Stimulated activated CD8-positive, alpha-beta memory T cell treated with anti-CD3 and anti-CD28 coated beads, Interleukin-4, amount 100 ng/mL, for 4 hours (primary cell): ENCODE results near the gene CLSTN2.
"Not testable (repeated sequence)": the region's sequence is repeated elsewhere in the genome, so short reads cannot be mapped to it uniquely, and the experiment has no call there.

ENCODE experiments used
- DNase-seq, 2 donors: peaks; one replicate each; pipeline ENCODE4 v3.0.0-alpha.2; 2020; ENCODE audit warnings: low read depth in 2 of 2, low spot score in 1 of 2

The CLSTN2 gene

DNA sequence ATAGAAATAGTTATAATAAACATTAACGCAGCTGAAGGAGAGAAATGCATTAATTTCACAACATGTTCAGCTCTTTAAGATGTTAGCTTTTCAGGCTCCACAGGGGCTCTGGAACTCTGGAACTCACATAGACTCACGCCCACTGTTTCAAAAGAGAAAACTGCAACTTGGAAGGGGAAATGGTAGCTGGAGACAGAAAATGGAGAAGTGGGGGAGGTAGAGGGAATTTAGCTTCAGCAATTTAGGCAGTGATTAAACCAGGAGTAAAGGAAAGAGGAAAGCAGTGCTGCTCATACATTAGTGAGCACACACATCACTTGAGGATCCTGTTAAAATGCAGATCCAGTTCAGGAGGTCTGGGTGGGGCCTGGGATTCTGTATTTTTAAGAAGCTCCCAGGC lies 468.1 kb downstream of the CLSTN2 start:
- no peak for DNase-seq

DNA sequence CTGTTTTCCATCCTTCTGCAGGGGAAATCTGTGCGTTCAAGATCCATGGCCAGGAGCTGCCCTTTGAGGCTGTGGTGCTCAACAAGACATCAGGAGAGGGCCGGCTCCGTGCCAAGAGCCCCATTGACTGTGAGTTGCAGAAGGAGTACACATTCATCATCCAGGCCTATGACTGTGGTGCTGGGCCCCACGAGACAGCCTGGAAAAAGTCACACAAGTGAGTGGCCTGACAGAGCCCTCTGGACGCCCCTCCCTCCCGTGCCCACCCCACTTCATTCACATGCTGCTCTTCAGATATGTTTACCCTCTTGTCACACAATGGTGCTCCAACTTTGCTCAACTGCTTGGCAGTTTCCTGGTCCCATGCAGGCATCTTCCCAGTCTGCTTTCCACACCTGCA lies 468.6 kb downstream of the CLSTN2 start:
- DNase-seq = no peak

DNA sequence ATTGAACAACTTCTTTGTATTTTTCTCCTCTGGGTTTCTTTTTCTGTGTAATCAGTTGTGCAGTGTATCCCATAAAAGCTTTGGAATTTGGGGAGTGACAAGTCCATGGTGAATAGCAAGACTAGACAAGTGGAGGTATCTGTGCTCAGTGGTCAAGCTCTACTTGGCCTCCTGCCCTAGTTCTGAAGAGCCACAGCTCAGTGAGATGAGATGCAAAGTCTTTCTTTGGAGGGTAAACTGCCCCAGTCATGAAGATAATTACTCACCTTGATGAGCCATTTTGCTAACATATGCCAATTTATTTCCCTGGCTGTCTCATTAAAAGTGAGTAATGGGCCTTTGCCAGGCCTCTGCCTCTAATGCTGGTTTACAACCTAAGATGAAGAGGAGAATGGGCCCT lies 471.7 kb downstream of the CLSTN2 start:
- no peak for DNase-seq

DNA sequence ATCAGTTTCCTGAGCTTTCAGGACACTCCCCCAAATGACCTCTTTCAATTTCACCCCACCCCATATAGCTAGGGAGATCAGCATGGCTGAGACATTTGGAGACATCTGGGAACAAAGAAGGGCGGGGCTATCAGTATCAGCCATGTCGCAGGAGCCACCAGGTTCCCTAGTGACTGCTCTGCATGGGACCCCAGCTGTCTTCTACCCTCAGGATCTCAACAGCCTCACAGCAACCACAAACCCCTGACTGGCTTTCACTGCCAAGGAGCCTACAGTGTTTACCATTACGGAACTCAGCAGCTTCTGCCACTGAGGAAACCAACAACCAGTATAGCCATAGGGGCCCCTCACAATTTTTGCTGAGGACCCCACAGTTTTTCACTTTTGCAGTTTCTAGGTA lies 473.3 kb downstream of the CLSTN2 start:
- DNase-seq = no peak

DNA sequence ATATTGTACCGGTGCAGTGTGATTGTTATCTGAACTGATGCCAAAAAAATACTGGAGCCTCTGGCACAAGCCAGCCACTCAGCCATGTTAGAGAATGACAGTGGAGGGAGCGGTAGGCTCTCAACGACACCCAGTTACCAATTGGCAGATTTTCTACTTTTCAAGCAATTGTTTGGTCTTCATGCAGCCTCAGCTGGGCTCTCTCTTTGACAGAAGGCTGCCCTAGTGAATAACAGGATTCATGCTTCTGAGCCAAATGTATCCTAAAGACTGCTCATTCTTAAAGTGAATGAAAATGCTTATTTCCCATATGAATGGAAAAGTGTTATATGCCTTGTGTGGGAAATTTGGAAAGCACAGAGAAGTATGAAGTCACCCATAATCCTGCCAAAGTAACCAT lies 481.7 kb downstream of the CLSTN2 start:
- DNase-seq = no peak

DNA sequence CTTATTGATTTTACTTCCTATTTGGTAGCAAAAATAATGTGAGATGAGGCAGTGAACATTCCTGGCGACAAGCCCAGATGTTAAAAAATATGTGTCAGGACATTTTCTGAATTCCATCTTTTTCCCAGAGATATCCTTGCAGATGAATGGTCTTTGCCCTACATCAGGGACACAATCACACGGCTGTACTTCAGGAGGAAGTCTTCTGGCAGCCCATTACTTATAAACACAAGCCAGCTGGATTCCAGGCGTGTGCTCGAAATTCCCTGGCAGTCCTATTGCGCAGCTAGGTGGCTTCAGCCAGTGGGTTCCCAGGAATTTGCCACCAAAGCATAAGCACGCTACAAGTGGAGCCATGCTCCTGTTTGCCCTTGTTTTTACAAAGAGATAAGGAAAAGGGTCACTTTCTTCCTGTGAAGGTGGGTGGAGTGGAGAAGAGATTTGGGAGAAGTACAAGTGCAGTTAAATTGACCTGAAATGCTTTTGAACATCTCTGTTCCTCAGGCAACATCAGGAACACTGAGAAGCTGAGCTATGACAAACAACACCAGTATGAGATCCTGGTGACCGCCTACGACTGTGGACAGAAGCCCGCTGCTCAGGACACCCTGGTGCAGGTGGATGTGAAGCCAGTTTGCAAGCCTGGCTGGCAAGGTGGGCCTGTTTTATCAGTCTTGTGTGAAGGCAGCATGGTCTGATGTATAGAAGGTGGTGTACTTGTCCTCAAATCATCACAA lies 485.8 kb downstream of the CLSTN2 start:
- no peak for DNase-seq

DNA sequence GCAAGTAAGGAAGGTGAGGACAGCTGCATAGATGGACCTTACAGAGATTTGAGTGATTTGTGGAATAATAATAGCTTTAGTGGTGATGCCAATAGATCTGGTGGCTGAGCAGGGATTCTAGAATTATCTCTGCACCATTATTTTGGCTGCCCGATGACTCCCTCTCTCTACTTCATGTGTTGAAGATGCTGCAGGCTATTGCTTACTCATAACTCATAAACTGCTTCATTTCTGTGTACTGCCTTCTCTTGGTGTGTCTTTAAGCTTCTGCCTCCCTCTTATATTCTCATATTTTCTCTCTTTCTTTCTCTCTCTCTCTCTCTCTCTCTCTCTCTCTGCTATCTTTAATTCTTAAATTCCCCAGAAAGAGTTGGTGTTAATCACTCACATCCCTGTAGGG lies 486.9 kb downstream of the CLSTN2 start:
- no peak for DNase-seq

DNA sequence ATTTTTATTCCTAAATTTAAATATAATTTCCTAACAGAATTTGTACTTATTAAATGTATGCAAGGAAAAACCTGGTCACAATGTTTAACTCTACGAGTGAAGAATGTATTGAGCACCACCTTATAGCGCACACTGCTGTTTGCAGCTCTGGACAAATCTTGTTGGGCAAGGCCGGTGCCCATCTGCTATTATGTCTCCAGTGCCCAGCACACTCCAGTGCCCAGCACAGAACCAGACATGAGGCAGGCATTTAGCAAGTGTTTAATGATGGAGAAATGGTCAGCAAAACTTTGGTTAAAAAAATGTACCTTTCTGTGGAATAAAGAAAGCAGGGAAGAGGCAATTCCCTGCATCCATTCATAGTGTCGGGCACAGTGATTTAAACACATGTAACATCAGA lies 488.2 kb downstream of the CLSTN2 start:
- DNase-seq = no peak

DNA sequence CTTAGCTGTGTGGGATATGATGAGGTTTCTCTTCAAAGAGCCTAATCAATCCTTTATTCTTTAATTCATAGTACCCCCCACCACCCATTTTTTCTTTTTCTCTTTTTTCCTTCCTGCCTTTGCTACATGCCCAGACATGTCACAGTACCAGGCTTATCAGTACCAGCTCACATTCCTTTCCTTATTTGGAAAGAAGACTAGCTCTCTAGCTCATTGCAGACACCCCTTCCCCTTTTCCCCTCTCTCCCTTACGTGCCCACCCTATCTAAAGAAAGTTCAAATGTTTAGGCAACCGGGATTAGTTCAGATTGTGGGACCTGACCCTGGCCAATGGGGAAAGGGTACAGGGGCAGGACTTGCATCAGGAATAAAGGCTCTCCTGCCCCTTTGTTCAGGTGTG lies 488.6 kb downstream of the CLSTN2 start:
- DNase-seq = not testable (repeated sequence)

DNA sequence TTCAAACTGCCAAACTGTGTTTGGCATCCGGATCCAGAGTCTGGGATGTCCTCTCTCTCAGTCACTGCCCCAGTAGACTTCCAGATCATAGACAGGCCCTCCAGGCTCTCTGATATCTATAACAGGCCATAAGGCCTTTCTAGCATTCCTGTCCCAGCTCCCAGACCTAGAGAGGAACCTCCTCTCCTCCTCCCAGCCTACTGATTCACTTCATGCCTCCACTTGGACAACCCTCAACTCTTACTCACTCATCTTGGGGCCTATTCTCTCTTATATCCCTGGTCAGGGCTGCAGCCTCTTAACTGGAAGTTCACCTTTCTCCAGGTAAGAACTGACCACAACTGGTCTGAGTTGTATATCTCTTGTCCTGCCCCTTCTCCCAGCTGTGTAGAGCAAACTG lies 489.2 kb downstream of the CLSTN2 start:
- DNase-seq = no peak

DNA sequence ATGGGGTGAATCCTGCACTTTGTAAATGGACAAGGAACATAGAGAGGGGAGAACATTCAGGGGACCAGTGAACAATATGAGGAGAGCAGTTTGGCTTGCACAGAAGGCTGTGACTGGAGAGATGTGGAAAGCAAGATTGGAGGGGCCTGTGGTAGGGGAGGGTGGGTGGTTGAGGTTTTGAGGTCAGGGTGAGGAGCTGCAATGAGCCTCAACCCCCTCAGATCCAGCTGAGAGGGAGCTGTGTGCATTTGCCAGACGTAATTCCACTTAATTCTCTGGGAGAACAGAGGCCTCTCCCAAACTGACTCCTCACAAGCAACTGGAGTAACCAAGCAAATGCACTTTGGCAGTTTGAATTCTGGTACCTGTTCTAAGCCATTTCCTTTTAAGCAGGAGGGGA lies 489.7 kb downstream of the CLSTN2 start:
- DNase-seq = no peak

DNA sequence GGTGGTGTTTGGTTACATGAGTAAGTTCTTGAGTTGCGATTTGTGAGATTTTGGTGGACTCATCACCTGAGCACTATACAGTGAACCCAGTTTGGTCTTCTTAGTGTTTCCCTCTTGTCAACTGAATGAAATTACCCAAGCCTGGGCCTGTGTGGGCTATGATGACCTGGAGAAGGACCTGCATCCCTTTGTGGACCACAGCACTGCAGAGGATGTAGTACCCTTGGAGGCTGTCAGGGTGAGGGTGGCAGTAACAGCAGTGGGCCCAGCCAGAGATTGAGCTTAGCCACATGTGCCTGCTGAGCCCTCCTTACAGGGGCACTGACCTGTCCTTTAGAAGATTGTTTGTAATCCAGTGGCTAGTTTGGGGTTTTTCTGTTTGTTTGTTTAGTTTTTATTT lies 492.8 kb downstream of the CLSTN2 start:
- DNase-seq = no peak

DNA sequence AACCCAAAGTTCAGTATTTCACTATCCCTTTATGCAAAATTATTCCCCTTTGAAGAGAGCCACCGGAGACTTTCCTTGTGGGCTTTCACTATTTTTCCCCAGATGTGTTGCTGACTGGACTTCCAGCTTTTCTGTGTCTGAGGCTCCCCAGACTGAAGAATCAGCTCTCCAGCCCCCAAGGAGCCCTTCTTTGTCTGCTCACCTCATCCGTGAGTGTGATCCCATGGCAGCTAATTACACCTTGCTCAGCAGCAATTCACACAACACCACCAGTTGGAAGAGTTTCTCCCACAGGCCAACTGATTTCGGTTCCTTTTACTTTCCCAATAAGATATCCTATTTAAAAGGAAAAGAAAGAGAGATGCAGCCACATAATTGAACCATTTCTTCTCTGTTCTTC lies 493.4 kb downstream of the CLSTN2 start:
- DNase-seq = no peak

DNA sequence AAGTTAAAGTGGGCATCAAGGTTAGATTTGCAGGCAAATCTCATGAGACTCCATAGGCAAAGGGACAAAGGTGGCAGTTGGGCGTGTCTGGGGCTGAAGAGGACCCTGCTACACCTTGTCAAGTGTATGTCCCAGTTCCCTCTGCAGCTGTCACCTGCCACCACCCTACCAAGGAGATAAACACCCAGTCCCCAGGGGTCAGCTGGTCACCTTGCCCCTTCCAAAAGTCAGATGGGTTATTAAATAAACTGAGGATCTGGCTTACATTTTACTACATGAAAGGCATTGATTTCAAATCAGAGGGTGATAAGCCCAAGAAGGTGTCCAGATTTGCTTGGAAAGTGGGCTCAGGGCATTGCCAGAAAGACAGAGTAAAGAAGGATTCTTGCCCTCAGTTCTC lies 494.8 kb downstream of the CLSTN2 start:
- no peak for DNase-seq

DNA sequence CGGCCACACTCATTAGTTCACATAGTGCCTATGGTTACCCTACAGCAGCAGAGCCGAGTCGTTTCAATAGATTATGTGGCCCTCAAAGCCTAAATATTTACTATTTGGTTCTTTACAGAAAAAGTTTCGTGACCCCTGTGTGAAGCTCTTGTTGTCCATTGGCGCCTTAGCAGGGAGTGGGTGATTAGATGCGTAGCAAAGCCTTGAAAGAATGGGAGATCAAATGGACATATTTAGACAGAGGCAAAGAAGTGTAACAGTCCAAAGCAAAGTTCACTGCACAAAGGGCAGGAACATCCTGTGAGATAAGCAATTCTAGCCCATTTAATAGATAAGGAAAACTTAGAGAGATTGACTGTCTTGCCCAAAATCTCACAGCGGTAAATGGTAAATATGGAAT lies 495.5 kb downstream of the CLSTN2 start:
- no peak for DNase-seq

DNA sequence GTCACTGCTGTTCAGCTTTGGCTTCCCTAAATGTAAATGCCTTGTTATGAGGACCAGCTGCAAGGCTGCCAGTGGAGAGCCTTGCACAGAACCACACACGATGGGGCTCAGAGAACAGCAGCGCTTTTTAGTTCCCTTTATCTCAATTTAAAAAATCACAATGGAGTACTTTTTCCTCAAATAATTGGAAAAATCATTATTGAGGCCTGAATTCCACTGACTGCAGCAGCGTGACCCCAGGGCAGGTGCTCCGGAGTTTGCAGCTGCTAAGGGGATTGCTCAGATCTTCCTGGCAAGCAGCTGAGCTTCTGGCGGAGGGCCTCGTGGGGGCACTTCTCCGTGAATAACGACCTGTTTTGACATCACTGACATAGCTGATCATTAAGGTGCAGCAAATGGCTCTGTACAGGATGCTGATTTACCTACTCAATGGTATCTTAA lies 497.3 kb downstream of the CLSTN2 start:
- DNase-seq = no peak

DNA sequence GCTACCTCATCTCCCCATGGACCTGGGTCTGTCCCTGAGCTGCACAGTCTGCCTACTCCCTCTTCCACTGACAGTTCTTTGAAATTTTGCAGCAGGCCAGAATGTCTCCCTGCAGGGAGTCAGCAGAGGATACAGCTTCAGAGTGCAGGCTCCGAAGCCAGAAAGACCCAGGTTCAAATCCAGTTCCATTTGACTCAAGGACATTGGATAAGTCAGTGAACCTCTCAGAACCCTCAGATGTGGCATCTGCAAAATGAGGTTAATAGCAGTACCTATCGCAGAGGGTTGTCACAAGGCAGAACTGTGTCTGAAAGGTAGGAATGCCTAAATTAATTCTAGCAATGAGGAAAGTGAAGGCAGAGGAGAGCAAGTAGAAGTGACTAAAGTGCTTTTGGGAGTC lies 498.4 kb downstream of the CLSTN2 start:
- no peak for DNase-seq

DNA sequence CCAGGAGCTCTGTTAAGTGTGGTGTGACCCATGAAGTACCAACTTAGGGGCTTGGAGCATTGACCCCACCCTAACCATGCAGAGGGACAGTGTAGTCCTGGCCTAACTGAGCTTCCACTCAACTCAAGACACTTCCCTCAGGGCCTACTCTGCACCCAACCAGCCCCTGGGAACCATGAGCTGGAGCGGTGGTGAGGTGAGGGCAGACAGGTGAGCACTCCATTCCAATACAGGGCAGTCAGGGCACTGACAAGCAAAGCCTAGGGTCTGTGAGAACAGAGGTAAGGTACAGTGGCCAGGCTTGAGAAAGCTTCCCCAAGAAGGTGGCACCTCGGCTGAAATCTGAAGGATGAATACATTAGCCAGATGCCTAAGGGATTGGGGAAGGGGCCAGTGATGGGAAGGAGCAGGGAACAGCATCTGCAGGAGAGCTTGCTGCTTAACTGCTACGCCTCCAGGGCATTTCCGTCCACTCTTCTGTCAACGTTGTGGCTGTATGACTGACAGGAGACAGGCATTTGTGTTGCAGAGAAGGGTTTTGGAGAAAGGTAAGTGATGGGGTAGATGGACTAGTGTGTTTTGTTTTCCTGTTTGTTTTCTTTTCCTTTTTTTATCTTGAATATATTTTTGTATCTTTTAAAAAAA lies 499.4 kb downstream of the CLSTN2 start:
- no peak for DNase-seq

DNA sequence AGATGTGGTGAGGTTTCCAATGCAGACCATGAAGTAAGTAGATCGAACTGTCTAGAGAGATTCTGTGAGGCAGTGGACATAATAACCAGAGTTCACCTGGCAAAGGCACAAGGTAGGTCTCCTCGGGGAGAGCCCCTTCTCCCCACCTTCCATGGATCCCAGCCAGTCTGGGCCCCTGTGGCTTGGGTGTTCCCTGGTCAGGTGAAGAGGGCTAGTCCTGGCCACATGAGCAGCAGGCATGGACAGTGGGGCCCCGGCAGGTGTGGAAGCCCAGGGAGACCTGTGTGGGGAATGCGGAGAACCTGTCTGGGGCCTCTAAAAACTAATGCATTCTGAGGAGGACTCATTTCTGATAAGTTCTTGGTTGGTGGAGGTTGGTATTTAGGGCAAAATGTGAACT lies 501.4 kb downstream of the CLSTN2 start:
- DNase-seq = no peak

DNA sequence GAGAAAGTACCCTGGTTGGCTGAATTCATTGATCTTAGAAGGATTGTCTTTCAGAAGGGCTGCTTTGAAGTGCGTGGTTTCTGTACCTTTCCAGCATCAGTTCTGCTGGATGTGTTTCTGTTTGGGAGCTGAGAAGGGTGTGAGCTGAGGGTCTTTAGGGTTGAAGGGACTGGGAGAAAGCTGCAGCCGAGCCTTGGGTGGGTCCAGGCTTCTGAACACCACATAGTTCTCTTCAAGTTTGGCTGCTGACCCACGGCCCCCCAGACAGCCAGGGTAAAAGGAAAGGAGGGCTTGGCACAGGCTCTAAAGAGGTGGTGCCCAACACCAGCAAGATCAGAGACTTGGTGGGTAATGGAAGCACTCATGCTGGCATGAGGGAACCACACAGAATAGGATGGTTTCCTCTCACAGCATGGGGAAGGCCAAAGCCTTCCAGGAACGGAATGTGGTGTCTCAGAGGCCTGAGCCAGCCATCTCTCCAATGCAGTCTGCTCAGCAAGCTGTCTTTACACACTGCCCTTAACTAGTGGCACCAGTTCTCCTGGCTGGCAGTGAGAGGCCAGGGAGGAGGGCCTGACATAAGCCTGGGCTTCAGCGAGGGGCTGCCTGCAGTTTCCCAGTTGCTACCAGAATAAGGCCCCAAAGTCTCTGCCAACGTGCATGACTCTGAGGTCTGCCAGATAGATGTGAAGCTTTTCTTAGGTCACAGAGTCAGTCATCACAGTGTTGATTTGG lies 503.9 kb downstream of the CLSTN2 start:
- no peak for DNase-seq

DNA sequence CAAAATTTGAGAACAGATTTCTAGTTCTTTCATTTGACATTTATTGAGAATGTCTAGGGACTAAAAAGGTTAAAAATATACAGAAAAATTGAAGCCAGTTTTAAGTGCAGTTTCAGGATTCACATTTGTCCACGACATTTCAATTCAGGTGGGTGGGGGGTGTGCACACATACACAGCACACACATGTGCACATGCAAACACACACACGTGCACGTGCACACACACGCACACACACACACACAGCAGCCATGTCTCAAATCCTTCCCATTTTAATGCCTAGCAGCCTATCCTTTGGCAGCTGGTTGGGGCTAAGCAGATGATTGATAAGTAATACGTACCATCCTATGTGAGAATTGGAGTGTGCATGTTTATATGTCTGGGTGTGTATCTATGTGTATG lies 504.5 kb downstream of the CLSTN2 start:
- DNase-seq = no peak

DNA sequence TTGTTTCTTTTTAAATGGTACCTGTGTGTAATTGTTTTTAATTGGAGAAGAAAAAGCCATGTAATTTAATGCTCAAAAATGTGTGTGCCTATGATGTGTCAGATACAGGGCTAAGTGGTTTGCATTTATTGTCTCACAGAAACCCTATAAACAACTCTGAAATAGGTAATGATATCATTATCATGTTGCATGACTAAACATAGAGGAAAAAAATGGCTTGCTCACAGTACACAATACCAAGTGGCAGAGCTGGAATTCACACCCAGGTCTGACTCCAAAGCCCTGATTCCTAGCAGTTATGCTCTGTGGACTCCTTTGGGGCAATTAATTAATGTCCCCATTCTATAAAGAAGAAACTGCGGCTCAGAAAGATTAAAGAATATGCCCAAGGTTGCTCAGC lies 505.5 kb downstream of the CLSTN2 start:
- no peak for DNase-seq
